NCI-H510A (cell line): ENCODE data around the gene NRG2.

Experiments
- DNase-seq: peaks from one replicate; lab custom pipeline; 2025; lab: John Stamatoyannopoulos, UW

NRG2 gene

DNA sequence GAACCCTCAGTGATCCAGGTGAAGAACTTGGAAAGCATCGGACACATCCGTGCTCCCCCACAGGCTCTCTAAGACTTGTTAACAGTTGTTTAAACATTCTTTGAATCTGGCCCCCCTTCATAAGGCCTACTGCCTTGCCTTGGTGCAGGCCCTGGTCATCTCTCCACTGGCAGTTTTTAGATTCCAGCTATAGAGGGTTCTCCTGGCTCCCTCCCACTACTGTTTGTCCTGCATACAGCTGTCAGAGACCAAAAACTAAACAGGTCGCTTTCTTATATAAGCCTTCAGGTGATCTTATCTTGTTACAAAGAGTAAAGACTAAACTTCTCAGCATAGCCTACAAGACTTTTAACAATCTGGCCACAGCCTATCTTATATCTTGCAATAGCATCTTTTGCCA lies 32.3 kb downstream of the NRG2 start:
- no peak for DNase-seq

DNA sequence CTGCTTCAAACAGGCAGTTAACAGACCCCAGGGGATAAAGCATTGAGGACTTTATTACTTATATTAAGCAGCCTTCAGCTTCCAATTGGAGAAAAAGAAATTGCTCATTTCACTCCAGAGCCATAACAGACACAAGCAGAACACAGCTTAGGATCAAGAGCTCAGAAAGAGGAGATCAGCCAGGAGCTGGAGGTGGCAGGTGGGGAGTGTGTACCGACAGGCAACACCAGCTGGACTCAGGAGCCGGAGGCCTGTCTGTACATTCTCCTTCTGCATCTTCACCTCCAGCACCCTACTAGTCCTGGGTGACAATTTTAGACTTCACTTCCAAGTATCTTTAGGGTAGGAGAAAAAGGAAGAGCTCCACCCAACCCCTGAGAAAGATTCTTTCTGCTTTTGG lies 35.8 kb downstream of the NRG2 start:
- DNase-seq = no peak

DNA sequence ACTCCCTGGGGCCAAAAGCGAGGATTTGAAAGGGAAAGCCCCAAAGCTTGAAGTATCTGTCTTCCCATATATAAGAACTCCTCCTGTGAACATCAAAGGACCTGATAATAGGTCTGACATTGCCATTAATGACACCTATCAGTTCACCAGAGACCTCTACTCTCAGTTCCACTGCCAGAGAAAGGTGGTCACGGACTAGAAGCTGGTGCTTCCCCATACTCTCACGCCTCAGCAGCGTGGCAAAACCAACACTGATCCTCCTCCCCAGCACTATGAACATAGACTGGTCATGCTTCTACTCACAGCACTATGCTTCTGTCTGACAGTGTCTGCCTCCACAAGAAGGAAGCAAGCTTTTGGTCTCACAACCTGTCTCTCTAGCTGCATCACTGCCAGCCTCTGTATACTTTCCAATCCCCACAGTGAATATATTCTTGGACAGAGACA lies 37.9 kb downstream of the NRG2 start:
- no peak for DNase-seq

DNA sequence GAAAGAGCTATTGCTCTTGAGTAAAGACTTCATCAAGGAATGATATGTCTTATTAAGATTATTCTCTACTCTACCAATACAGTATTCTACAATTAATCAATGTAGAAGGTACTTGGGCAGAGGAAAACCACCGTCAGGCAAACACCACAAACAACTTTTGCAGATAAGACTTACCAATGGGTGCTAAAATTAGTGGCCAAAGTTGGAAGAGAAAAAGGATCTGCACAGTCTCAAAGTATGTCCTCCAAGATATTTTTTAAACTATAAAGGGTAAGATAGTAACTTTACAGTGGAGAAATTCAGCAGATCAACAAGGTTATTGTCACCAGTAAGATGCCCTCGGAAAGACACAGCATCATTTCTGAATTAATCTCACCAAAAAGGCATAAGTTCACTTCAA lies 38.9 kb downstream of the NRG2 start:
- DNase-seq = no peak

DNA sequence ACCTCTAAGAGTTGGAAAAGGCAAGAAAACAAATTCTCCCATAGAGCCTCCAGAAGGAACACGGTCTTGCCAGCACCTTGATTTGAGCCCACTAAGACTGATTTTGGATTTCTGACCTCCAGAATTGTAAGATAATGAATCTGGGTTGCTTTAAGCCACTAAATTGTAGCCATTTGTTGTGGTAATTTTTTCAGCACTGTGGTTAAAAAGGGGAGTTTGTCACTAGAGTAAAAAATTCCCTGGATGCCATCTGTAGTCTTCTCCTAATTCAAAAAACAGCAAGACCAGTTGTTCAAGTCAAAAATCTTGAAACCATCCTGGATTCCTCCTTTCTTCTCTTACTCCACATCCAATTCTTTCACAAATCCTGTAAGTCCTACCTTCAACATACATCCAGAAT lies 39.6 kb downstream of the NRG2 start:
- DNase-seq = no peak

DNA sequence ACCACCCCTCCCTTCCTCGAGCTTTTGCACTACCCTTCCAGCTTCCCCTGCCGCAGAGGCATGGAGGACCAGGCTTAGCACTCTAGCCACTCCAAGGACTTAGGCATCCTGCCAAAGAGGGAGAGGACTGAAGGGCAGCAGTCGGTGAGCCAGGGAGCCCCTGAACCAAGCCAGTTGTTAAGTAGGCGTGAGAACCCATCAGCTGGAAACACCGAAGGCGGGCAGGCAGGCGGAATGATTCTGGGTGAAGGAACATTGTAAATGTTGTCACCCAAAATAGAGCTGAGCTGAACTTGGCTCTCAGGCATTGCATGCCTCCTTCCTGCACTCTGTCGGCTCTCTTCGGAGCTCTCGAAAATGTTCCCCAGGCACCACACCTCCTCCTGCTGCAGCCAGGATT lies 42.8 kb downstream of the NRG2 start:
- DNase-seq = no peak

DNA sequence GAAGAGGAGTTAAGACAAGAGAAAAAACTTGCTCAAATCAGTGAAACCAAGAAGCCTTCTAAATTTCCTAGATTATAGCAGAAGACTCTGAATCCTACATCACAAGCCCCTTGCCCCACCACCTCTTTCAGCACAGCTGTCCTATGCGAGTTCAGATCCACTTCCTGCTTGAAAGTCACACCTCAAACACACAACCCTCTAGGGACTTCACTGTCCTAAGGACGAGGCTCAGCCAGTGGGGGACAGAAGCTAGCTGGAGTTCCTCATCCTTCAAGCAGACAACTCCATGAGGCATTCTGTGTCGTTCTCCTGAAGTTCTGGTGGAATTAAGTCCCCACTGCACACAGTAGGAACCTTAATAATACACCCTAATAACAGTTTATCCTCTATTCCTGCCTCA lies 44.3 kb downstream of the NRG2 start:
- no peak for DNase-seq

DNA sequence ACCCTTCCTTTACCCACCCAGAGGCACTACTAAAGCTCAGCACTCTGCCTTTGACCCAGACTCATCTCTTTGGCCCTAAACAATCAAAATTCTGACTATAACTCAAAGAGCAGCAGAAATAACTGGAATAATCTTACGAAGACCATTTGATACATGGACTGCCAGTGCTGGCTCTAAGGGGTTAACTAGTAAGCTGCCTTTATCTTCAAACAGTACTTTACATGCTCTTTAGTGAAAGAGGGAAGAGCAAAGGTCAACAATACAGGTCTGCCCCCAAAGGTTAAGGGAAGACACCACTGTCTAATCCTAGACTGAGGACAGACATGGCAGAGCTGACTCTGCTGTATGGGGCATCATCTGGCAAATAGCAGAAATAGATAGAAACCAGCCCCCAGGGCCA lies 45.8 kb downstream of the NRG2 start:
- no peak for DNase-seq

DNA sequence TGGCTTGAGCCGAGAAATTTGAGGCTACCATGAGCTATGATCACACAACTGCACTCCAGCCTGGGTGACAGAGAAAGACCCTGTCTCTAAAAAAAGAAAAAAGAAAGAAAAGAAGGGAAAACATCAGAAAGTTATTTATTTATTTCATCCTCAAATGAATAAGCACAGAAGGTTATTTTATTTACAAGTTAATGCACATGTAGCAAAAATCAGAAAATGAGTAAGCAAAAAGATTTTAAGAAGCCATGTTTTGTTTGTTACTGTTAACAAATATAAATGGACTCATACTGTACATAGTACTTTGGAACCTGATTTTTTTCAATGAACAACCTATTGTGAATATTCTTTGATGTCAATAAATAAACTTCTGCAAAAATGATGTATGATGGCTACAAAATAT lies 47.2 kb downstream of the NRG2 start:
- DNase-seq = no peak

DNA sequence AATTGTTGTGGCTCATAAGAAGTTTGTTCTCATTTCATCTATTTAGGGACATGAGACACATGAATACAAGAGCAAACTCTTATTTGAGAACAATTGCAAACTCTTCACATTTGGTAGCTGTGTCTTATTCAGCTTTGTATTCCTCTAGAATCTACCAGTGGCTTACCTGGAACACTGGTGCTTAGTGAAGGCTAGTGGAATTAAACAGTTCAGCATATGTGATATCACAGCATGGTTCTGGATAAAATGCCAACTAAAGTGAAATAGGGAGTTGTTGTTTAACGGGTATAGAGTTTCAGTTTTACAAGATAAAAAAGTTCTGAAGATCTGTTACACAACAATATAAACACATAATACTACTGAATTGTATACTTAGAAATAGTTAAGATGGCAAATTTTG lies 48.9 kb downstream of the NRG2 start:
- DNase-seq = no peak

DNA sequence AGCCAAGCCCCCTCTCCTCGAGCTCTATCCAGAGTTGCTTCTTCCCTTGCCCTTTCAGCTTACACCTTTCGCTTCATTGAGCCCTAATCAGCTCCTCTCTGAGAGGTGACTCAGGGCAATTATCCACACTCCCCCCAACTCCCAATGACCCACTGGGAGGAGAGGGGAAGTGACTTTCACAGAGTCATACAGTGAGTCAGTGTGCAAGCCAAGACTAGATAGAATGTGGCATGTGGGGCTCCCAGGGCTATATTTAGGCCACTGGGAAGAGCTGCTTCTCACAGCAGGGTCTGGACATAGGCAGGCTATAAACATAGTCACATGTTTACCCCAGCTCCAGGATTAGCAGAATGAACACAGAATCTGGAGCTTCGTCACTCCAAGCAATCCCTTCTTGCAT lies 57.4 kb downstream of the NRG2 start:
- no peak for DNase-seq

DNA sequence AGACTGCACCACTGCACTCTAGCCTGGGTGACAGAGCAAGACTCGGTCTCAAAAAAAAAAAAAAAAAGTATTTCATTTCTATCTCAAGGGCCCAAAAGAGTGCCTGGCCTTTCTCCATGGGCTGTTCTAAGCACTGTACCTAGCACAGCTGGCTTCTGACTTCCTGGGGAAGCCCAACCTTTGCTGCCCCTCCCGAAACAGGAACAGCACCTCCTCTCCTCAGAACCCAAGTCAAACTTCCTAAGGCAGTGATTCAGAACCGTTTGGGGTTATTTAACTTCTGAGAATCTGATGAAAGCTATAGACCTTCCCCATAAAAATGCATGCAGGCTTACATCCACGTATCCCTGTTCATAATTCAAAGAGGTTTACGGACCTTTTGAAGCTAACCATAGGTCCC lies 57.8 kb downstream of the NRG2 start:
- no peak for DNase-seq

DNA sequence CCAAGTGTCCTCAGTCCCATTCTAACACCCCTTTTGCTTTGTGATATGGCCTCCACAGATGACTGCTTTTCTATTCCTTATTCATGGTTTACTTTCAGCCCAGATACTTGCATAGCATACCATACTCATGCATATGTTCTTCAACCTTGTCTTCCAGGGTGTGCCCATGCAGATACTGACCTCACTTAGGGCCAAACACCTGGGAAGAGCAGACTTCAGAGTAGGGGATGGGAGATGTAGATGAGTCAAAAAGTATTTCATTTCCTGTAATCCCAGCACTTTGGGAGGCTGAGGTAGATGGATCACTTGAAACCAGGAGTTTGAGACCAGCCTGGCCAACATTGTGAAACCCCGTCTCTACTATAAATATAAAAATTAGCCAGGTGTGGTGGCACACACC lies 58.3 kb downstream of the NRG2 start:
- no peak for DNase-seq

DNA sequence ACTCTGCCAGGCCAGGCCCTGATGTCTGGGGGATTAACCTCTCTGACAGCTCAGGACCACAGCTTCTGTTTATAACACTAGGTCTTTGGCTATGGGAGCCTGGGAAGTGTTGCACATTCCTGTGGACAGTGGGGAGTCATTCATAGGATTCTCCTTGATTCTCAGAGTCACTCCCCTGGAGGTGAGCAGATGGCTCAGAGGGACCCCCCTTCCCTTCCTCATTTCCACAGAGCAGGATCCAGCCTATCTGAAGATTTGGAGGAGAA lies 60.2 kb downstream of the NRG2 start:
- DNase-seq = no peak

DNA sequence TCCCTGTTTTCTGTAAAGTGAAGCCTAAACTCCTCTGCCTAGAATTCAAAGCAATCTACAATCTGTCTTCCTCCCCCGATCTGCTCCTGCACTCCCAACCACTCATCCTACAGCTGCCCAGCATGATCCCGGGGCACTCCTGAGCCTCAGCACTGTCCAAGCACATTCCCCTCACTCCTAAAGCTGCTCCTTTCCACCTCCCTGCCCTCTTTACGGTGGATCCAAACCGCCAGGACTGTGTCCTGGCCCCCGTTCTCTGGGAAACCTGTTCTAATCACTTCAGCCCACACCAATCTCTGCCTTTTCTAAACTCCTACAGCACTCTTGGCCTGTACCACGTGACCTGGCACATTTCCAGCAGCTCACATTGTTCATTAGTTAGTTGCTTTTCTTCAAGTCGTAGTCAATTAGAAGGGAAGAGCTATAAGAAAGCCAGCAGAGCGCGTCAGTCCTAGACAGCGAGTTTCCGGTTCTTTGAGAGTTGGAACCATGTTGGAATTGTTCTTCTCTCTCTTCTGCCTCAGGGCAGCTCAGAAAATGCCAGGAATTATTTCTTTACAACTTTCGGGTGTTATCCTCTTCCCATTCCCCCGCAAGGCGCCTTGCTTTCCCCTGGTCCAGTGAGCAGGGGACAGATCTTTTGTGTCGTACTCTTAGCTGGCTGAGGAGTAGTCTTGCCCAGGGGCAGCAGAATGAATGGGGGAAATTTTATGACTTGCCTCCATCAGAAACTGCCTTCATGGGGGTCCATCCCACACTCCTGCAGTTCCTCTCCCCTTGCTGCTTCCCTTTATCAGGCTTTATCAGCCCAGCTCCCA lies 60.7 kb downstream of the NRG2 start:
- no peak for DNase-seq

DNA sequence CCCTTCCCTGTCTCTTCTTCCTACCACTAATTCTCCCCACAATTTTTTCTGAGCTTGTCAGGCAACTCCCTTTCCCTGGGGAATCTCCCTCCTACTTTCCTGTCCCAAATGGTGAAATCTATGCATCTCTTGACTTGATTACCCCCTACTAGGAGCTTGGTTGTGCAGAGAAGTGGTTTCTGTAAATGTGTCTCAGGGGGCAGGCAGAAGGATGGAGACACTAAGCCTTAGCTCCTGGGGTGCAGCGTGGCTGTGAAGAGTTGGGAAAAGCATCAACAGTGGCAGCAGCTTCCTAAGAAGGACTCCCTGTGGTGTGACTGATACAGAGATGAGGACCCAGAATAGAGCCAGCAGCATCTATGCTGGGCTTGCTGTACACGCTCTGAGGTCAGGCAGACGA lies 62.3 kb downstream of the NRG2 start:
- DNase-seq = no peak

DNA sequence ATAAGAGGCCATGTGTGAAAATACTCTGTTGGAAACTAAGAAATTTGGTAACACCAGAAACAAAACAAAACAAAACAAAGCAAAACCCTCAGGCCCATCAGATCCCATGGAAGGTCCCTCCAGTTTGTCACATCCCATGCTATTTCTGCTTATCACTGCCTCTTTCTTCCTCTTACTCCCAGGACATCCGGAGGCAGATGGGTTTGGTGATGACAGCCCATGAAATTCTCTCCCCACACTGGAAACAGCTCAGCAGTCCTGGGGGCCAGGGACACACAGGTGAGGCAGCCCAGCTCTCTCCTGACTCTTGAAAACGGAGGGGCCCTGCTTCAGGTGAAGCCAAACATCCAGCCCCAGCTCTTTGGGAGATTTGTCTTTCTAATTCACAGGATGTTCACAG lies 63.2 kb downstream of the NRG2 start:
- no peak for DNase-seq

DNA sequence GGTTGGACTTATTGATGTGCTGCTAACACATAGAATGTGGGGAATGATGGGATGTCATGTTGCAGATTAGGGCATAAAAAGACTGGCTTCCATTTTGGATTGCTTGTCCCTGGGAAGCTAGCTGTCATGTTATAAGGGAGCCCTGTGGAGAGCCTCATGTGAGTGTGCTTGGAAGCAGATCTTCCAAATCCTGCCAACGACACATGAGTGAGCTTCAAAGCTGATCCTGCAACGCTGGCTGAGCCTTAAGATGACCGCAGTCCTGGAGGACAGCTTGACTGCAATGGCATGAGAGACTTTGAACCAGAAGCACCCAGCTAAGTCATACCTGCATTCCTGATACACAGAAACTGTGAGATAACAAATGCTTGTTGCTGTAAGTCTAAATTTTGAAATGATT lies 63.6 kb downstream of the NRG2 start:
- DNase-seq = no peak

DNA sequence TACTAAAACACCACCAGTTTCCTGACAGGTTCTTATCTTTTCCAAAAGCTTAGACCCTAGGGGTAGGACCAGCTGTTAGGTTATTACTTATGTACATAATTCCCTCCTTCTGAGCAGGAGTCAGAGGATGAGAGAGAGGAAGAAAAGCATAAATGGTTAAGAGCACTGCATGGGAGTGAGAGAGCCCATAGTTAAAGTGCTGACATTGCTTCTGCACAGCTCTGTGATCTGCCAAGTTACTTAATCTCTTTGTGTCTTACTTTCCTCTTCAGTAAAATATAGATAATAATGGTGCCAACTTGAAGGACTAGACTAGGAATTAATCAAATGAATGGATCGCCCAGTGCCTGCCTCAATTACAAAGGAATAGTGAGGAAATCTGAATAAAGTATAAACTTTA lies 66.4 kb downstream of the NRG2 start:
- DNase-seq = no peak

DNA sequence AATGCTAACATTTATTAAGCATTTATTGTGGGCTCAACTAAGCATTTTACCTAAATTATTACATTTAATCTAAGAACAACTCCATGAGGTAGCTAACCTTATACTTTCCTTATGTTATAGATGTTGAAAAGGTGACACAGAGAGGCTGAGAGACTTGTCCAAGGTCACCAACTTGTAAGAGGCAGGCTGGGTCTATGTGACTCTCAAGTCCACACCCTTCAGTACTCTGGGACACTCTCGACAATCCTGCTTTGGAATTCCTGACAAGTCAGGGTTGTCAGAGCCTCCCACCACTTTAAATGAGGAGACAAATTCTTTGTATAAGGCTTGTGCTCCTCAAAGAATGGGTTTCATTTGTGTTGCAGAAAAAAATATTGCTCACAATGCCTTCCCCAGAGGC lies 67.2 kb downstream of the NRG2 start:
- DNase-seq = no peak

DNA sequence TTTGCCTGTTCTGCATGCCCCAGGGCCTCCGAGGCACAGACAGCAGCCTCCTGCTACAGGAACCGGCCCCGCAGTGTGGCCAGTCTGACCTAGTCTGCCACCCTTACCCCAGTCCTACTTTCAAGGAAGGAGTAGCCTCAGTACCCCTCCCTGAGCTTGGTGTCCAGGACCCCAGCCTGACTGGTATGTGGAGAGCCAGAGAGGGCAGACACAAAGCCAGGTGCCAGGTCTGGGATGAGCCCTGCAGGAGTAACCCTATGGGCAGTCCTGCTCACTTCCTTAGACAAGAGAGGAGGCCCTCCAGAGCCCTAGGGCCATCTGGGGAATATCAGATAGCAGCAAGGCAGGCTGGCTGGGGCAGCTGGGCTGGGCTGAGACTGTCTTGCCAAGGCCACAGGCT lies 67.8 kb downstream of the NRG2 start:
- DNase-seq = no peak

DNA sequence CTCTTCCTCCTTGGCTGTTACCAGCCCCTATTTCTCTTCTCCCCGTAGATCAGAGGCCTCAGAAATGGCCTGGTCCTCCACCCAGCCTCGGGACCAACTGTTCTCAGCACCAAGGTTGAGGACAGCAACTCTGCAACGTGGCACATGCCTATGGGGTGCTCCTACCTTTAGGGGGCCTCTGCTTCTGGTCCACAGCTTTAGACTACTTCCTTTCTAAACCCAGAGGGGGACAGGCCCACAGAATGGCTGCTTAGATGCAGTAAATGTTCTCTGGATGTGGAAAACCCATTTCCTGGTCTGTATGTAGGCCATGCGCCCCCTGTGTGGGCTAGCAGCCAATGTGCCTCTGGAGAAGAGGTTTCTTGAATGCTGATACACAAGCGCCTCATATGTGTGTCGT lies 68.4 kb downstream of the NRG2 start:
- no peak for DNase-seq

DNA sequence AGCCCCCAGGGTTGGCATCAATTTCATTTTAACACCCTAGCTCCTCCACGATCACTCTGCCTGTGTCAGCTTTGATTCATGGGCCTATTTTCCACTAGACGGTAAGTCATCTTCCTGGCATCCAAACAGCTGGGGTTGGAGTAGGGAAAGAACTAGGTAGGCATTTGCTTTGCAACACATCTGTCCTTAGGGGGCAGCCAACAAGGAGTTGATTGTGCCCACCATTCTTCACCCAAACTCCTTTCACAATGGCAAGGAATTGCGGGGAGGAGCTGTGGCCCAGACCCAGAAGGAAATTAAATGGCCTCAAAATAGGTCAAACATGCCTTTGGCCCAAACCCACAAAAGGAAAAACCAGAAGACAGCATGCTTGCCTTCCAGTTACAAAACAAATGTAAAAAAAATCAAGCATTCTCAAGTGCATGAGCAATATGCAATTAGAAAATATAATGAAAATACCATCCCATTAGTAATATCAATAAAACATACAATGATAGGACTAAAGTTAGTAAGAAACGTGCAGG lies 71.8 kb downstream of the NRG2 start:
- DNase-seq = no peak

DNA sequence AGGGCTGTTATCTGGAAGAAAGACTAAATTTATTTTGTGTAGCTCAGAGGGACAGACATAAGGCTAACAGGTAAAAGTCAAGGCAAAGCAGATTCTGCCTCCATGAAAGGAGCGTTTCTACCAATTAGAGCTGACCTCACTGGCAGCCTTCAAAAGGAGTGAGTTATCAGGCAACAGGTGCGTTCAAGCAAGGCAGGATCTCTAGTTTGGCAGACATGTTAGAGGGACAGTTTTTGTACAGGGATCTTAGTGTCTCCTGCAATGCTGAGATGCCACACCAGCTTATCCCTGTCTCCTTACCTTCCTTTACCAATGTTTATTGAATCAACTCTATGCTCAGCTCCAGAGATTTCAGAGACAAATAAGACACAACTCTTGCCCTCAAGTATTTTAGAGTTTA lies 73.8 kb downstream of the NRG2 start:
- DNase-seq = no peak
